Transverse colon (tissue), 4 donors: ENCODE data around the gene PAFAH2. TPM values are rescaled to one million over a fixed set of nuclear protein-coding genes. Genes with fewer than 3 reads are reported as not detected.

Experiments
- DNase-seq: peaks from one replicate; pipeline ENCODE4 v3.0.0-alpha.2; 2019
- H3K27ac ChIP-seq, 4 donors: fragments of 200-600 bp; sonication (generic); 2 replicates each; pipeline ENCODE4 v1.5.1; 2016 to 2018; ENCODE audit warnings: inconsistent platforms in 4 of 4
- H3K27me3 ChIP-seq: fragments of 200-600 bp; sonication (generic); 2 replicates; pipeline ENCODE4 v1.5.1; 2017; ENCODE audit warnings: inconsistent platforms
- H3K36me3 ChIP-seq, 4 donors: fragments of 200-600 bp; sonication (generic); 2 replicates each; pipeline ENCODE4 v1.5.1; 2017 to 2019; ENCODE audit warnings: inconsistent platforms in 4 of 4
- H3K4me1 ChIP-seq, 4 donors: fragments of 200-600 bp; sonication (generic); 2 replicates each; pipeline ENCODE4 v1.5.1; 2017 to 2020; ENCODE audit warnings: inconsistent platforms in 4 of 4
- H3K4me3 ChIP-seq, 4 donors: fragments of 200-600 bp; sonication (generic); 1 replicate in 1 of 4; 2 replicates in 3 of 4; pipeline versions ENCODE4 v1.5.1 to v1.6.1; 2017 to 2019; ENCODE audit warnings: inconsistent platforms in 4 of 4
- H3K9me3 ChIP-seq, 2 donors: fragments of 200-600 bp; sonication (generic); 2 replicates each; pipeline ENCODE4 v1.5.1; 2017 to 2019; ENCODE audit warnings: inconsistent platforms in 2 of 2
- CTCF ChIP-seq, 5 experiments: fragments of 200-600 bp in 3 of 5; fragments of 450-650 bp in 2 of 5; sonication (generic) in 3 of 5; IDR thresholded peaks; 1 replicate in 2 of 5; 2 replicates in 3 of 5; pipeline ENCODE4 v1.5.1; 2016 to 2017; ENCODE audit warnings: antibody characterized with exemption in 5 of 5, inconsistent platforms in 3 of 5, mild to moderate bottlenecking in 2 of 5, moderate library complexity in 1 of 5
- EP300 ChIP-seq: sonication (generic); formaldehyde crosslinking; IDR thresholded peaks from one replicate; pipeline ENCODE4 v1.6.1; 2017; ENCODE audit warnings: antibody characterized with exemption, low read depth
- POLR2A ChIP-seq: fragments of 450-650 bp; IDR thresholded peaks from one replicate; pipeline ENCODE4 v1.6.1; 2016; ENCODE audit warnings: antibody characterized with exemption, mild to moderate bottlenecking, moderate library complexity
- POLR2AphosphoS5 ChIP-seq, 3 donors: sonication (generic); formaldehyde crosslinking; IDR thresholded peaks; one replicate each; pipeline ENCODE4 v1.6.1; 2016; ENCODE audit warnings: antibody characterized with exemption in 3 of 3
- WGBS, 2 donors: methylation state at CpG; one replicate each; pipeline ENCODE4 v1.1.5; 2018; ENCODE audit warnings: low coverage in 1 of 2; 5-methylcytosine and 5-hydroxymethylcytosine counted together
- in situ Hi-C, 4 donors: fragments of 200-750 bp; cut with MboI; loops; one replicate each; pipeline versions ENCODE4 v1.15.0 to v1.15.1; 2017; ENCODE audit warnings: low sequenced_read_pairs in 3 of 4, low pct_ligation_motif_present in 1 of 4, low pct_unique_long_range_greater_than_20kb in 1 of 4
- intact Hi-C: fragments of 100-400 bp; cut with DNase I; formaldehyde crosslinking; loops from one replicate; pipeline ENCODE4 v1.15.1; 2023; ENCODE audit warnings: low total_unique reads
- total RNA-seq, 4 donors: library from RNA; depleted of rRNA; stranded (reverse); fragments of >200 nt; gene quantifications; one replicate each; pipeline ENCODE4 v1.1.0, GENCODE V29; 2016

The PAFAH2 gene
- total RNA-seq, 4 donors from 2014 or later = 23.1 to 60.1 (median 38.8) TPM

- 85% methylated on average over 6 of the region's 6 CpGs; no CpG with 5 or more reads in 1 of the 2 donors for WGBS, 2 donors
- Histone ChIP-seq H3K27me3 (peaks cover 20% of the 10 kb centered on the region), H3K4me3 (no peak overlapping the region), H3K9me3 (no peaks in the 10 kb centered on the region), H3K4me1 (peaks cover 3 to 15% (median 10%) of the 10 kb centered on the region in 4 donors), H3K27ac (no peak overlapping the region), H3K36me3 (no peaks in the 10 kb centered on the region)
- DNase-seq = no peak
- intact Hi-C loops (loop anchor here (10.0 kb wide), 1 partner anchor 107 kb away; no protein-coding TSS in a partner anchor), in situ Hi-C loops (loop anchor here in 3 of 4 donors (25.0 kb wide), 2 partner anchors 99 to 124 kb away; partner anchors contain the start of genes C1orf232 (in 2 of the 3), FAM110D (in 2 of the 3), ZNF593 (in 2 of the 3) and ZNF593OS (in 2 of the 3))
- TF ChIP-seq CTCF (IDR thresholded peaks at IDR 0.05) (no peak), POLR2A (no peak), EP300 (no peak), POLR2AphosphoS5 (IDR thresholded peaks at IDR 0.05) (no peak)
These were observed 40.0 kb upstream of the PAFAH2 start for GRCh38 chr1:26037904-26038303.

GRCh38 chr1:26036756-26037281, 39.0 kb upstream of the PAFAH2 start:
- Histone ChIP-seq H3K9me3 (no peaks in the 10 kb centered on the region), H3K27ac (no peak overlapping the region), H3K27me3 (peaks cover 12% of the 10 kb centered on the region), H3K4me3 (no peak overlapping the region), H3K36me3 (no peaks in the 10 kb centered on the region), H3K4me1 (peaks cover 3 to 15% (median 10%) of the 10 kb centered on the region in 4 donors)
- in situ Hi-C loops (loop anchor here in 3 of 4 donors (25.0 kb wide), 2 partner anchors 100 to 125 kb away; partner anchors contain the start of genes C1orf232 (in 2 of the 3), FAM110D (in 2 of the 3), ZNF593 (in 2 of the 3) and ZNF593OS (in 2 of the 3)), intact Hi-C loops (loop anchor here (10.0 kb wide), 1 partner anchor 108 kb away; no protein-coding TSS in a partner anchor)
- WGBS, 2 donors = 65 to 92% methylated on average over 4 to 10 of the region's 11 CpGs
- DNase-seq = no peak
- no peak for TF ChIP-seq POLR2A
- TF ChIP-seq CTCF (IDR thresholded peaks at IDR 0.05) = no peak
- no peak for TF ChIP-seq EP300
- TF ChIP-seq POLR2AphosphoS5 (IDR thresholded peaks at IDR 0.05) = no peak

- in situ Hi-C loops (loop anchor here in 3 of 4 donors (25.0 kb wide), 2 partner anchors 101 to 126 kb away; partner anchors contain the start of genes C1orf232 (in 2 of the 3), FAM110D (in 2 of the 3), ZNF593 (in 2 of the 3) and ZNF593OS (in 2 of the 3)), intact Hi-C loops (loop anchor here (10.0 kb wide), 1 partner anchor 109 kb away; no protein-coding TSS in a partner anchor)
- H3K4me3 ChIP-seq = peak overlapping the region; percentile 47 to 86 (median 58)
- TF ChIP-seq EP300 (no peak), CTCF (IDR thresholded peaks at IDR 0.05) (peak; percentile 99 to 100 (median 100)), POLR2A (no peak)
- DNase-seq = peak; percentile 86
- no peaks in the 10 kb centered on the region for H3K9me3 ChIP-seq
- peaks cover 3 to 15% (median 10%) of the 10 kb centered on the region in 4 donors for H3K4me1 ChIP-seq
- no peaks in the 10 kb centered on the region for H3K36me3 ChIP-seq
- WGBS, 2 donors = 13% methylated on average over 39 of the region's 39 CpGs; no CpG with 5 or more reads in 1 of the 2 donors
- H3K27me3 ChIP-seq = peaks cover 6% of the 10 kb centered on the region
- H3K27ac ChIP-seq = peak overlapping the region; percentile 80 to 87 (median 86)
These were observed 38.3 kb upstream of the PAFAH2 start for GRCh38 chr1:26035959-26036755.
